Ishikawa (cell line): ENCODE data around the gene GUCY1A1.

Experiments
- CEBPB ChIP-seq: IDR thresholded peaks from 2 replicates; pipeline ENCODE4 v1.6.1; 2012
- CREB1 ChIP-seq: IDR thresholded peaks from 2 replicates; pipeline ENCODE4 v1.6.1; 2012; ENCODE audit warnings: low read depth
- EGR1 ChIP-seq: IDR thresholded peaks from 2 replicates; pipeline ENCODE4 v1.6.1; 2012
- EP300 ChIP-seq: IDR thresholded peaks from 2 replicates; pipeline ENCODE4 v1.6.1; 2012; ENCODE audit warnings: borderline replicate concordance
- FOXM1 ChIP-seq: IDR thresholded peaks from 2 replicates; pipeline ENCODE4 v1.6.1; 2012; ENCODE audit warnings: low read depth, borderline replicate concordance
- NFIC ChIP-seq: IDR thresholded peaks from 2 replicates; pipeline ENCODE4 v1.6.1; 2012
- RAD21 ChIP-seq: IDR thresholded peaks from 2 replicates; pipeline ENCODE4 v1.6.1; 2012; ENCODE audit warnings: low read depth
- REST ChIP-seq: IDR thresholded peaks from 2 replicates; pipeline ENCODE4 v1.6.1; 2012; ENCODE audit warnings: low read depth, mild to moderate bottlenecking
- TAF1 ChIP-seq: IDR thresholded peaks from 2 replicates; pipeline ENCODE4 v1.6.1; 2012; ENCODE audit warnings: low read depth, mild to moderate bottlenecking
- TCF12 ChIP-seq: IDR thresholded peaks from 2 replicates; pipeline ENCODE4 v1.6.1; 2012; ENCODE audit warnings: low read depth
- TEAD4 ChIP-seq: IDR thresholded peaks from 2 replicates; pipeline ENCODE4 v1.6.1; 2012
- USF1 ChIP-seq: IDR thresholded peaks from 2 replicates; pipeline ENCODE4 v1.6.1; 2012
- YY1 ChIP-seq: IDR thresholded peaks from 2 replicates; pipeline ENCODE4 v1.6.1; 2012; ENCODE audit warnings: low read depth
- ZBTB7A ChIP-seq: IDR thresholded peaks from 2 replicates; pipeline ENCODE4 v1.6.1; 2012; ENCODE audit warnings: low read depth
- TF ChIP-seq, protein P1 (sequence below): IDR thresholded peaks from 2 replicates; pipeline ENCODE4 v1.6.1; 2012

The GUCY1A1 gene

DNA sequence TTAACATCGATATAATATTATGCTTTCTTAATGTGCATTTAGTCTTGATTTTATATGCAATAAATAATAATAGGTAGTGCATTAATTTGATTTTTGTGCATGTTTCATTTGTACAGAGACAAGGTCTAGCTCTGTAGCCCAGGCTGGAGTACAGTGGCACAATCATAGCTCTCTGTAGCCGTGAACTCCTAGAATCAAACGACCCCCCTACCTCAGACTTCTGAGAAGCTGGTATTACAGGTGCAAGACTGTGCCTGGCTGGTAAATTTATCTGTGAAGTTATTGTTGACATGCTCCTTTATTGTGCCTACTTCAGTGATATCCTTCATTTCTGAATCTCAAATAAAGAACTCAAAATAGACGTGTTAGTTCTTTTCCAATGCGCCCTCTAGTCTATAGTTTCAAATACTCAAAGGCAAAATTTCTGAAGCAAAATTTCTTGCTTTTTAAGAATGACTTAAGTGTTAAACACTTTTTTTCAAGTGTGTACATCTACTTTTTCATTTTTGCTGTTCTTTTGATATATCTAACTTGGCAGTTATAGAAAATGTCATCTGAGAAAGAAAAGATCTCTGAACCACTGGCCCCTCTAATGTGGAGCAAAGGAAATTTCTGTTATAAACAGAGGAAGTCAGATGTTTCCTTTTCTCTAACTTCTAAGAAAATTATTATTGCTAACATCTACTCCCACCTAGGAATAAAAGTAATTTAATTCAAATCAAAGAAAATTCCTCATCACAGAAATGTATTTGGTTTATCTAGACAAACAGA lies 28.3 kb upstream of the GUCY1A1 start:
- no peak for TF ChIP-seq RAD21
- no peak for TF ChIP-seq TCF12
- TF ChIP-seq CREB1, result no peak
- TF ChIP-seq ZBTB7A, result no peak
- TF ChIP-seq USF1, result no peak
- TF ChIP-seq NFIC, result no peak
- no peak for TF ChIP-seq CEBPB
- TF ChIP-seq, protein P1, sequence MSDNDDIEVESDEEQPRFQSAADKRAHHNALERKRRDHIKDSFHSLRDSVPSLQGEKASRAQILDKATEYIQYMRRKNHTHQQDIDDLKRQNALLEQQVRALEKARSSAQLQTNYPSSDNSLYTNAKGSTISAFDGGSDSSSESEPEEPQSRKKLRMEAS, result no peak
- no peak for TF ChIP-seq TAF1

DNA sequence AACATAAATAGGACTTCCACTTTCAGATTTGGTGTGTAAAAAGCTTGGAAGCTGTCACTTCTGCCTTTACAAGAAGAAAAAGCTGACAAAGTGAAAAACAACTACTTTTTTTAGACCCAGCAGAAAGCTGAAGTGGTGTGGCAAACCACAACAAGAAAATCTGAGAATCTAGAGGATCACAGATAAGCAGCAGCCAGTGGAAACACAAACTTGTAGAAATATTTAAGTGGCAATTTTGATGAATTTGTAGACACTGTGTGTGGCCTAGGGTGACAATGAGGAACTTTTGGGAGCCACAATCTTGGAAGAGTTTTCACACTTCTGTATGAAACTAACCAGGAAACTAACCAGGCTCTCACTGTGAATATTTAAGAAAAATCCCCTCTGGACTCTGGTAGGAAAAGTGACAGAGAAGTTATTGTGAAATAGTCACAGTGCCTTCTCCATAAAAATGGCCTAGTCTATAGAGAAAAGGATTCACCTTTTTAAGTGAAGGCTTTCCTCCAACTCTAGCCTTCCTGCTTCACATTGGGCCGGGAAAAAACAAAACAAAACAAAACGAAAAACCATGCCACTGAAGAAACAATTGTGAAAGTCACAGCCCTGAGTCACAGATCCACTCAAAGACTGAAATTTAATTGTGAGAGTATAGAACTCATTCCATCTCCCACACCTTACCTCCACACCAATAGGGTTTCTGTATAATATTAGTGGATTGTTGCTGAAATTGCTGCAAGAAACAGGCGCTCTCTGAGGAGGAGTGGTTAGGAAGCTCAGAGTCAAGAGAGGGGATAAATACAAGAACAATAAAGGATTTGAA lies 26.7 kb upstream of the GUCY1A1 start:
- TF ChIP-seq EGR1 (no peak), ZBTB7A (no peak), NFIC (no peak), YY1 (no peak), FOXM1 (no peak), TCF12 (no peak)

DNA sequence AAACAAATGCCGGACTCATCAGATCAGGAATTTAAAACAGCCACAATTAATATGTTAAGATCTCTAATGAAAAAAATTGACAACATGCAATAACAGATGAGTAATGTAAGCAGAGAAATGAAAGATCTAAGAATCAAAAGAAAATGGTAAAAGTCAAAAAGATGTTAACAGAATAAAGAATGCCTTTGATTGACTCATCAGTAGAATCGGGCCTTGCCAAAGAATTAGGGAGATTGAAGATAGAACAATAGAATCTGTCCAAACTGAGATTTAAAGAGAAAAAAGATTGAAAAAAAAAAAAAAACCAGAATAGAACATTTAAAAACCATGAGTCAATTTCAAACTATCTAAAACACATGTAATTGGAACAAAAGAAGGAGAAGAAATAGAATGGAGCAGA lies 25.9 kb upstream of the GUCY1A1 start:
- no peak for TF ChIP-seq USF1
- TF ChIP-seq FOXM1, result no peak
- TF ChIP-seq, protein P1, result no peak
- no peak for TF ChIP-seq CEBPB
- TF ChIP-seq YY1, result no peak
- no peak for TF ChIP-seq TEAD4
- no peak for TF ChIP-seq REST
- TF ChIP-seq TCF12, result no peak
- no peak for TF ChIP-seq EGR1
- TF ChIP-seq NFIC, result no peak
- TF ChIP-seq ZBTB7A, result no peak
- no peak for TF ChIP-seq RAD21

DNA sequence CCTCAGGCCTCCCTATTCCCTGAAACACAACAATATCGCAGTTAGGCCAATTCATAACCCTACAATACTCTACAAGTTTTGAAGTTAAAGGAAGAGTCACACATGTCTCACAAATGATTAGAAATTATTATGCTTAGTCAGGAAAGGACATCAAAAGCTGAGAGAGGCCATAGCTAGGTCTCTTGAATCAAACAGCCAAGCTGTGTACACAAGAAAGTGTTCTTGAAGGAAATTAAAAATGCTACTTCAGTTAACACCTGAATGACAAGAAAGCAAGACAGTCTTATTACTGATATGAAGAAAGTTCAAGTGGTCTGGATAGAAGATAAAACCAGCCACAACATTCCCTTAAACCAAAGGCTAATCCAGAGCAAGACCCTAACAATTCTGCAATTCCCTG lies 23.6 kb upstream of the GUCY1A1 start:
- no peak for TF ChIP-seq RAD21
- no peak for TF ChIP-seq TEAD4
- TF ChIP-seq, protein P1, result no peak
- TF ChIP-seq EGR1, result no peak
- no peak for TF ChIP-seq YY1
- TF ChIP-seq NFIC, result no peak
- no peak for TF ChIP-seq ZBTB7A
- no peak for TF ChIP-seq REST
- no peak for TF ChIP-seq USF1
- no peak for TF ChIP-seq CEBPB
- TF ChIP-seq EP300, result no peak

DNA sequence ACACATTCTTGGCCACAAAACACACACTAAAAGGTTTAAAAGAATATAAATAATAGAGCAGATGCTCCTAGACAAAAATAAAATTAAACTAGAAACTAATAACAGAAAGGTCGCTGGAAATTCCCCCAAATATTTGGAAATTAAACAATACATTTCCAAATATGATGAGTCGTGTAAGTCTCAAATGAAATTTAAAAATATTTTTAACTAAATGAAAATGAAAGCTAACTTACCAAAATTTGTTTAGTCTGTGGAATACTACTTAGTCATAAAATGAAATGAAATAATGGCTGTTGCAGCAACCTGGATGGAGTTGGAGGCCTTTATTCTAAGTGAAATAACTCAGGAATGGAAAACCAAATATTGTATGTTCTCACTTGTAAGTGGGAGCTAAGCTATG lies 20.6 kb upstream of the GUCY1A1 start:
- TF ChIP-seq REST (no peak), EGR1 (no peak), TEAD4 (no peak), RAD21 (no peak)
